GM23338 (cell line): Measurements from ENCODE around the gene SLC5A2. TPM values are rescaled to one million over a fixed set of nuclear protein-coding genes. Genes with fewer than 3 reads are reported as not detected.

ENCODE experiments used
- ATAC-seq: fragments of 200-7000 bp; cut with Tn5 transposase; 3 replicates; pipeline ENCODE4 v1.9.1; 2020
- DNase-seq: peaks from one replicate; pipeline ENCODE4 v3.0.0-alpha.2; 2015; ENCODE audit warnings: low spot score
- H2AFZ ChIP-seq: fragments of 200-600 bp; sonication (generic); 2 replicates; pipeline ENCODE4 v1.8.0; 2016; ENCODE audit warnings: antibody characterized with exemption, mild to moderate bottlenecking, moderate library complexity
- H3F3A ChIP-seq: fragments of 200-600 bp; sonication (generic); replicated peaks from 2 replicates; pipeline ENCODE4 v1.8.0; 2017; ENCODE audit warnings: antibody characterized with exemption, mixed run types, low read depth
- H3K27ac ChIP-seq: fragments of 200-600 bp; sonication (generic); 2 replicates; pipeline ENCODE4 v1.6.1; 2016; ENCODE audit warnings: low read depth
- H3K27me3 ChIP-seq: fragments of 200-600 bp; sonication (generic); 2 replicates; pipeline ENCODE4 v1.8.0; 2016; ENCODE audit warnings: mild to moderate bottlenecking, mixed run types, moderate library complexity; ENCODE audit not compliant: insufficient read depth
- H3K36me3 ChIP-seq: fragments of 200-600 bp; sonication (generic); 2 replicates; pipeline ENCODE4 v1.8.0; 2016; ENCODE audit warnings: mild to moderate bottlenecking; ENCODE audit not compliant: insufficient read depth
- H3K4me1 ChIP-seq: fragments of 200-600 bp; sonication (generic); 2 replicates; pipeline ENCODE4 v1.8.0; 2016; ENCODE audit warnings: mild to moderate bottlenecking, moderate library complexity; ENCODE audit not compliant: insufficient read depth
- H3K4me2 ChIP-seq: fragments of 200-600 bp; sonication (generic); 2 replicates; pipeline ENCODE4 v1.7.1; 2017; ENCODE audit warnings: mixed run types
- H3K4me3 ChIP-seq: fragments of 200-600 bp; sonication (generic); 2 replicates; pipeline ENCODE4 v1.6.1; 2016; ENCODE audit warnings: mixed run types
- H3K79me2 ChIP-seq: fragments of 200-600 bp; sonication (generic); replicated peaks from 2 replicates; pipeline ENCODE4 v1.8.0; 2017; ENCODE audit warnings: mild to moderate bottlenecking; ENCODE audit not compliant: insufficient read depth
- H3K9me2 ChIP-seq: fragments of 200-600 bp; sonication (generic); 2 replicates; pipeline ENCODE4 v1.8.0; 2017; ENCODE audit not compliant: insufficient read depth
- H4K20me1 ChIP-seq: fragments of 200-600 bp; sonication (generic); replicated peaks from 2 replicates; pipeline ENCODE4 v1.8.0; 2017; ENCODE audit warnings: mild to moderate bottlenecking; ENCODE audit not compliant: insufficient read depth
- H3K27ac Mint-ChIP-seq: 2 replicates; pipeline ENCODE4 v1.8.0; 2020; ENCODE audit warnings: inconsistent platforms, mild to moderate bottlenecking, moderate library complexity, mixed read lengths
- H3K27me3 Mint-ChIP-seq: 3 replicates; pipeline ENCODE4 v1.8.0; 2022; ENCODE audit warnings: low read depth, mild to moderate bottlenecking, moderate library complexity, mixed read lengths, inconsistent platforms; ENCODE audit not compliant: insufficient read depth, poor library complexity
- H3K36me3 Mint-ChIP-seq: 3 replicates; pipeline ENCODE4 v1.8.0; 2021; ENCODE audit warnings: low read depth, mild to moderate bottlenecking, inconsistent platforms, moderate library complexity, mixed read lengths
- H3K4me1 Mint-ChIP-seq: 3 replicates; pipeline ENCODE4 v1.8.0; 2020; ENCODE audit warnings: mild to moderate bottlenecking, inconsistent platforms, mixed read lengths
- H3K4me3 Mint-ChIP-seq: 3 replicates; pipeline ENCODE4 v1.8.0; 2021; ENCODE audit warnings: moderate library complexity, mild to moderate bottlenecking, inconsistent platforms, mixed read lengths
- H3K9me3 Mint-ChIP-seq: 3 replicates; pipeline ENCODE4 v1.8.0; 2020; ENCODE audit warnings: moderate library complexity, mild to moderate bottlenecking, inconsistent platforms, mixed read lengths
- POLR2AphosphoS5 ChIP-seq: IDR thresholded peaks from 2 replicates; pipeline ENCODE4 v1.6.1; 2016; ENCODE audit warnings: antibody characterized with exemption, low read depth
- ZNF462 ChIP-seq: fragments of 250-450 bp; sonication (Bioruptor Pico); IDR thresholded peaks from 2 replicates; pipeline ENCODE4 v1.5.0; 2020; ENCODE audit warnings: mild to moderate bottlenecking, moderate library complexity
- polyA plus RNA-seq: library from polyadenylated mRNA; unstranded; fragments of >200 nt; fragmentation: Nextera tagmentation; extraction: Ambion mirVana; gene quantifications from 2 replicates; pipeline ENCODE4 v1.2.1, GENCODE V29; 2016
- total RNA-seq: library from RNA; depleted of rRNA; stranded (reverse); fragments of >200 nt; shearing (Covaris generic); gene quantifications from 2 replicates; pipeline ENCODE4 v1.2.3, GENCODE V29; 2014

SLC5A2 gene
- total and polyA plus RNA-seq, 2 experiments from 2014 or later: 0.76 to 3.6 TPM

GRCh38 chr16:31489616-31490584 lies 7.0 kb downstream of the SLC5A2 start (continued):
- no peak for TF ChIP-seq ZNF462 (CRISPR knock-in tag)

- Mint-ChIP-seq H3K4me3 (no peak overlapping the region), H3K9me3 (no peaks in the 10 kb centered on the region; the same call in 2 of the 3 replicates), H3K4me1 (peaks cover 10% of the 10 kb centered on the region; the same call in 2 of the 3 replicates), H3K27ac (no peak overlapping the region), H3K36me3 (peaks cover 30% of the 10 kb centered on the region), H3K27me3 (peaks cover 33% of the 10 kb centered on the region)
- no peaks in the 10 kb centered on the region for H4K20me1 ChIP-seq
- no peaks in the 10 kb centered on the region for H3K9me2 ChIP-seq
- no peak overlapping the region for H3K4me3 ChIP-seq
- peaks cover 35% of the 10 kb centered on the region for H3K27me3 ChIP-seq
- no peaks in the 10 kb centered on the region for H3K4me1 ChIP-seq
- ATAC-seq (no peak), DNase-seq (no peak)
- H3K36me3 ChIP-seq: no peaks in the 10 kb centered on the region
- no peak for TF ChIP-seq POLR2AphosphoS5
- H3F3A ChIP-seq: no peaks in the 10 kb centered on the region
- H3K4me2 ChIP-seq: no peak overlapping the region
- no peak overlapping the region for H3K27ac ChIP-seq
- H3K79me2 ChIP-seq: no peaks in the 10 kb centered on the region
- no peak overlapping the region for H2AFZ ChIP-seq
Observed at GRCh38 chr16:31491778-31492418, 9.0 kb downstream of the SLC5A2 start.
